Activated CD4-positive, alpha-beta T cell treated with anti-CD3 and anti-CD28 coated beads for 36 hours (primary cell): ENCODE data around the gene KRT79. TPM values are rescaled to one million over a fixed set of nuclear protein-coding genes. Genes with fewer than 3 reads are reported as not detected.
A peak's percentile ranks its signal among the peaks of the same experiment; 100 is the strongest.

Experiments
- ATAC-seq: fragments of 200-7000 bp; cut with Tn5 transposase; one replicate; pipeline ENCODE4 v1.10.0; 2021; ENCODE audit warnings: mild to moderate bottlenecking, moderate library complexity
- CTCF ChIA-PET: fragments of 350-600 bp; sonication (Branson Sonifier 250); formaldehyde crosslinking; loops from one replicate; lab custom pipeline; 2021; ENCODE audit warnings: antibody characterized with exemption; lab: Charles Lee
- POLR2A ChIA-PET: fragments of 350-600 bp; sonication (Branson Sonifier 250); formaldehyde crosslinking; loops from one replicate; lab custom pipeline; 2021; ENCODE audit warnings: antibody characterized with exemption, inconsistent platforms; lab: Charles Lee
- DNase-seq: peaks from one replicate; pipeline ENCODE4 v3.0.0-alpha.2; 2020
- H3K27ac Mint-ChIP-seq: one replicate; pipeline ENCODE4 v1.8.0; 2021; ENCODE audit warnings: mixed read lengths
- H3K27me3 Mint-ChIP-seq: one replicate; pipeline ENCODE4 v1.8.0; 2021; ENCODE audit warnings: mixed read lengths
- H3K36me3 Mint-ChIP-seq: one replicate; pipeline ENCODE4 v1.8.0; 2021; ENCODE audit warnings: low read depth, mixed read lengths
- H3K4me1 Mint-ChIP-seq: one replicate; pipeline ENCODE4 v1.8.0; 2021; ENCODE audit warnings: mixed read lengths
- H3K4me3 Mint-ChIP-seq: one replicate; pipeline ENCODE4 v1.8.0; 2021; ENCODE audit warnings: mild to moderate bottlenecking, moderate library complexity, mixed read lengths
- H3K9me3 Mint-ChIP-seq: one replicate; pipeline ENCODE4 v1.8.0; 2021; ENCODE audit warnings: low read depth, mixed read lengths
- intact Hi-C, 2 experiments: fragments of 100-400 bp; cut with DNase I in 1 of 2; cut with micrococcal nuclease in 1 of 2; formaldehyde crosslinking; loops; one replicate each; pipeline versions ENCODE4 v1.14.2 to v1.15.1; 2022 to 2024; cut with DNase I, micrococcal nuclease
- total RNA-seq, 2 experiments: library from RNA; stranded (reverse); gene quantifications; one replicate each; pipeline ENCODE4 v1.2.3, GENCODE V29; 2021

Gene KRT79
- total RNA-seq, 2 experiments from 2014 or later: 0.09 to 0.16 TPM

- intact Hi-C loops: no loop called here
- POLR2A ChIA-PET: no interaction called here
Measured at GRCh38 chr12:52792185-52793029, 41.7 kb downstream of the KRT79 start.

GRCh38 chr12:52791271-52792184, 42.6 kb downstream of the KRT79 start:
- Mint-ChIP-seq H3K9me3 (no peaks in the 10 kb centered on the region), H3K36me3 (no peaks in the 10 kb centered on the region), H3K4me3 (no peak overlapping the region), H3K4me1 (peaks cover 17% of the 10 kb centered on the region), H3K27me3 (peaks cover 24% of the 10 kb centered on the region), H3K27ac (no peak overlapping the region)
- ChIA-PET POLR2A (no interaction called here), CTCF (interaction anchor here (0.7 to 2.6 kb wide), 5 partner anchors 11 to 512 kb away, joined by 3 to 7 read pairs (median 4); partner anchors contain the start of gene KRT1)
- intact Hi-C loops: no loop called here
- no peak for ATAC-seq
- no peak for DNase-seq

More at GRCh38 chr12:52792185-52793029, 41.7 kb downstream of the KRT79 start:
- Mint-ChIP-seq H3K4me1 (peaks cover 17% of the 10 kb centered on the region), H3K36me3 (no peaks in the 10 kb centered on the region), H3K9me3 (no peaks in the 10 kb centered on the region), H3K27ac (no peak overlapping the region), H3K27me3 (peaks cover 24% of the 10 kb centered on the region), H3K4me3 (no peak overlapping the region)
- ATAC-seq: no peak
- CTCF ChIA-PET: interaction anchor here (0.7 to 2.6 kb wide), 4 partner anchors 67 to 513 kb away, joined by 3 to 7 read pairs (median 4); partner anchors contain the start of gene KRT1
- no peak for DNase-seq

GRCh38 chr12:52790427-52791270, 43.5 kb downstream of the KRT79 start:
- no peak for ATAC-seq
- ChIA-PET POLR2A (no interaction called here), CTCF (interaction anchor here (0.9 to 2.6 kb wide), 3 partner anchors 10 to 208 kb away, joined by 3 to 7 read pairs (median 3); no protein-coding TSS in a partner anchor)
- Mint-ChIP-seq H3K9me3 (no peaks in the 10 kb centered on the region), H3K27me3 (peaks cover 24% of the 10 kb centered on the region), H3K36me3 (no peaks in the 10 kb centered on the region), H3K27ac (no peak overlapping the region), H3K4me3 (no peak overlapping the region), H3K4me1 (peaks cover 17% of the 10 kb centered on the region)
- no peak for DNase-seq
- intact Hi-C loops: no loop called here

GRCh38 chr12:52789637-52790426, 44.3 kb downstream of the KRT79 start:
- ChIA-PET CTCF (interaction anchor here (1.2 to 2.6 kb wide), 2 partner anchors 90 to 207 kb away, joined by 3 to 7 read pairs; no protein-coding TSS in a partner anchor), POLR2A (no interaction called here)
- peaks cover 28% of the 10 kb centered on the region for H3K27me3 Mint-ChIP-seq
- H3K27ac Mint-ChIP-seq: no peak overlapping the region
- intact Hi-C loops: no loop called here
- ATAC-seq (no peak), DNase-seq (peak; percentile 11)
- H3K4me3 Mint-ChIP-seq: no peak overlapping the region
- peaks cover 17% of the 10 kb centered on the region for H3K4me1 Mint-ChIP-seq
- H3K9me3 Mint-ChIP-seq: no peaks in the 10 kb centered on the region
- no peaks in the 10 kb centered on the region for H3K36me3 Mint-ChIP-seq

GRCh38 chr12:52788876-52789636, 45.1 kb downstream of the KRT79 start:
- ATAC-seq (no peak), DNase-seq (no peak)
- Mint-ChIP-seq H3K9me3 (no peaks in the 10 kb centered on the region), H3K4me1 (peaks cover 11% of the 10 kb centered on the region), H3K4me3 (no peak overlapping the region), H3K36me3 (no peaks in the 10 kb centered on the region), H3K27ac (no peak overlapping the region), H3K27me3 (peaks cover 28% of the 10 kb centered on the region)
- ChIA-PET POLR2A (no interaction called here), CTCF (interaction anchor here (0.9 to 1.2 kb wide), 2 partner anchors 191 to 207 kb away, joined by 3 to 4 read pairs; no protein-coding TSS in a partner anchor)
- intact Hi-C loops: no loop called here

- Mint-ChIP-seq H3K27me3 (peaks cover 28% of the 10 kb centered on the region), H3K27ac (no peak overlapping the region), H3K4me3 (no peak overlapping the region), H3K36me3 (no peaks in the 10 kb centered on the region), H3K9me3 (no peaks in the 10 kb centered on the region), H3K4me1 (peaks cover 9% of the 10 kb centered on the region)
- no peak for ATAC-seq
- POLR2A ChIA-PET: no interaction called here
- no peak for DNase-seq
- intact Hi-C loops: no loop called here
- CTCF ChIA-PET: interaction anchor here (0.8 to 0.9 kb wide), 2 partner anchors 91 to 192 kb away, joined by 3 to 4 read pairs; no protein-coding TSS in a partner anchor
Measured at GRCh38 chr12:52788192-52788875, 45.8 kb downstream of the KRT79 start.

GRCh38 chr12:52787324-52788191, 46.6 kb downstream of the KRT79 start:
- CTCF ChIA-PET: interaction anchor here (0.8 kb wide), 1 partner anchor 92 kb away, joined by 3 read pairs; no protein-coding TSS in a partner anchor
- no peak for ATAC-seq
- Mint-ChIP-seq H3K9me3 (no peaks in the 10 kb centered on the region), H3K4me3 (no peak overlapping the region), H3K36me3 (no peaks in the 10 kb centered on the region), H3K4me1 (peaks cover 5% of the 10 kb centered on the region), H3K27ac (no peak overlapping the region), H3K27me3 (peaks cover 28% of the 10 kb centered on the region)
- intact Hi-C loops: no loop called here
- POLR2A ChIA-PET: no interaction called here
- no peak for DNase-seq

- ChIA-PET POLR2A (no interaction called here), CTCF (no interaction called here)
- DNase-seq (no peak), ATAC-seq (no peak)
- no peaks in the 10 kb centered on the region for H3K9me3 Mint-ChIP-seq
- peaks cover 19% of the 10 kb centered on the region for H3K27me3 Mint-ChIP-seq
- intact Hi-C loops: no loop called here
- no peaks in the 10 kb centered on the region for H3K4me1 Mint-ChIP-seq
- H3K36me3 Mint-ChIP-seq: no peaks in the 10 kb centered on the region
- no peak overlapping the region for H3K4me3 Mint-ChIP-seq
- no peak overlapping the region for H3K27ac Mint-ChIP-seq
Measured at GRCh38 chr12:52784909-52785308, 49.2 kb downstream of the KRT79 start.
